ENCODE measurements around the gene MPHOSPH6.

DNA sequence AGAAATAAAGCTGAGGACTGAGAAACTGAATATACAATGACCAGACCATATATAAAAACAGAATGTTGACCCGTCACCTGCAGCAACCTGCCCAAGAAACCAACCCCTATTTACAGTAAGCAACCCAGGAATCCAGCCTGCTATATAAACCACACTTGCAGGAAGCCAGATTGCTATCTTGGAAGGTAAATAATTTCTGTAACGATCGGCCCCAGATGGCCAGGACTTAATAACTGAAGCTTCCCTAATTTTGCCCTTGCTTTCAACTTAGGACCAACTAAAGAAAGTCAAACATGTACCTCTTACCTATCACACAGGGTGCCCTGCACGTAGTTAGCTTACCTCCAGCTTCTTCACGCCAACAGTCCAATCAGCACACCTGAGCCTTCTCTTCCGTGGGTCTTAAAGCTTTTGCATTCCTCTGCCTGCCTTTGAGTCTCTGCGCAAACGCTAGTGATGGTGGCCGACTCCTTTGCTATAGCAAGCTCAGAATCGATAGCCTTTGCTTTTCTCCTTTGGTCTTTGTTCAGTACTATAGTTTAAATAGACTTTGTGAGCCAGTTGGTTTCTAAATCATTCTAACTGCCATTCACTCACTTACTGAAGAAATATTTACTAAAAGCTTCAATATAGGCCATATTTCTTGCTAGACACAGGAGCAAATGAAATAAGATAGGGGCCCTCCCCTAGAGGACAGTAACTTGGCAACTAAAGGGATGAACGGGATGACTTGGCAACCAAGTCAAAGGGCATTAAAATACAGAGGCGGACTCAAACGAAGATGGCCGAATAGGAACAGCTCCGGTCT, 31.3 kb downstream of the MPHOSPH6 start:
- no peak for TF ChIP-seq POLR2A (IDR thresholded peaks at IDR 0.05)
- TF ChIP-seq, protein P1, sequence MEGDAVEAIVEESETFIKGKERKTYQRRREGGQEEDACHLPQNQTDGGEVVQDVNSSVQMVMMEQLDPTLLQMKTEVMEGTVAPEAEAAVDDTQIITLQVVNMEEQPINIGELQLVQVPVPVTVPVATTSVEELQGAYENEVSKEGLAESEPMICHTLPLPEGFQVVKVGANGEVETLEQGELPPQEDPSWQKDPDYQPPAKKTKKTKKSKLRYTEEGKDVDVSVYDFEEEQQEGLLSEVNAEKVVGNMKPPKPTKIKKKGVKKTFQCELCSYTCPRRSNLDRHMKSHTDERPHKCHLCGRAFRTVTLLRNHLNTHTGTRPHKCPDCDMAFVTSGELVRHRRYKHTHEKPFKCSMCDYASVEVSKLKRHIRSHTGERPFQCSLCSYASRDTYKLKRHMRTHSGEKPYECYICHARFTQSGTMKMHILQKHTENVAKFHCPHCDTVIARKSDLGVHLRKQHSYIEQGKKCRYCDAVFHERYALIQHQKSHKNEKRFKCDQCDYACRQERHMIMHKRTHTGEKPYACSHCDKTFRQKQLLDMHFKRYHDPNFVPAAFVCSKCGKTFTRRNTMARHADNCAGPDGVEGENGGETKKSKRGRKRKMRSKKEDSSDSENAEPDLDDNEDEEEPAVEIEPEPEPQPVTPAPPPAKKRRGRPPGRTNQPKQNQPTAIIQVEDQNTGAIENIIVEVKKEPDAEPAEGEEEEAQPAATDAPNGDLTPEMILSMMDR (IDR thresholded peaks at IDR 0.05), result no peak
